Adrenal gland (tissue), 12 donors: ENCODE data around the gene BHLHA9. TPM values are rescaled to one million over a fixed set of nuclear protein-coding genes. Genes with fewer than 3 reads are reported as not detected.

Source experiments
- DNase-seq, 7 donors: peaks; one replicate each; pipeline ENCODE4 v3.0.0-alpha.2; 2019 to 2020
- H3K27ac ChIP-seq, 5 donors: fragments of 200-600 bp; sonication (generic) in 4 of 5; 1 replicate in 3 of 5; 2 replicates in 2 of 5; pipeline versions ENCODE4 v1.5.1 to v1.8.0; 2016 to 2020; ENCODE audit warnings: mild to moderate bottlenecking in 1 of 5
- H3K27me3 ChIP-seq: fragments of 200-600 bp; 2 replicates; pipeline ENCODE4 v1.8.0; 2021
- H3K36me3 ChIP-seq, 2 donors: fragments of 200-600 bp; replicated peaks in 1 of 2; 1 replicate in 1 of 2; 2 replicates in 1 of 2; pipeline versions ENCODE4 v1.5.1 to v1.8.0; 2018 to 2022
- H3K4me1 ChIP-seq, 2 donors: fragments of 200-600 bp; replicated peaks in 1 of 2; 1 replicate in 1 of 2; 2 replicates in 1 of 2; pipeline versions ENCODE4 v1.5.1 to v1.8.0; 2018 to 2021
- H3K4me3 ChIP-seq, 4 donors: fragments of 200-600 bp; sonication (generic) in 3 of 4; one replicate each; pipeline ENCODE4 v1.5.1; 2016 to 2018
- H3K9me3 ChIP-seq, 3 donors: fragments of 200-600 bp; sonication (generic) in 1 of 3; replicated peaks in 1 of 3; 1 replicate in 2 of 3; 2 replicates in 1 of 3; pipeline versions ENCODE4 v1.5.1 to v1.8.0; 2016 to 2021
- POLR2A ChIP-seq, 2 donors: fragments of 450-650 bp; IDR thresholded peaks; one replicate each; pipeline ENCODE4 v1.6.1; 2017; ENCODE audit warnings: antibody characterized with exemption in 2 of 2, mild to moderate bottlenecking in 2 of 2, moderate library complexity in 1 of 2
- WGBS, 4 donors: extraction: QIAGEN DNeasy Blood & Tissue Kit in 2 of 4; methylation state at CpG; one replicate each; pipeline versions ENCODE4 v1.1.5 to v1.1.7; 2013 to 2017; 5-methylcytosine and 5-hydroxymethylcytosine counted together
- intact Hi-C, 2 donors: fragments of 100-400 bp; cut with DNase I; formaldehyde crosslinking; loops; one replicate each; pipeline versions ENCODE4 v1.14.1 to v1.15.0; 2022 to 2023
- polyA plus RNA-seq, 3 donors: library from polyadenylated mRNA; stranded (reverse); fragments of 200-250 nt in 2 of 3; fragments of 350-450 nt in 1 of 3; fragmentation: Illumina TruSeq in 1 of 3; extraction: RNeasy Lipid Tissue Mini Kit (QIAGEN cat#74804) in 1 of 3; gene quantifications; one replicate each; pipeline ENCODE4 v1.2.3, GENCODE V29; 2013 to 2014
- total RNA-seq, 9 donors: library from RNA; depleted of rRNA in 4 of 9; stranded (reverse); fragments of >200 nt in 4 of 9; fragments of 120-200 nt in 1 of 9; fragmentation: NEBNext Ultra II Directional in 1 of 9; extraction: Animal tissue kit (Norgen Biotek cat#: 25700) in 1 of 9; gene quantifications; one replicate each; pipeline versions ENCODE4 v1.1.0 to v1.2.4, GENCODE V29; 2013 to 2023
- TF ChIP-seq, protein P1 (sequence below), 6 experiments: fragments of 450-650 bp in 4 of 6; fragments of 200-600 bp in 2 of 6; sonication (generic) in 1 of 6; IDR thresholded peaks; 1 replicate in 5 of 6; 2 replicates in 1 of 6; pipeline versions ENCODE4 v1.5.1 to v1.8.0; 2016 to 2021; ENCODE audit warnings: antibody characterized with exemption in 6 of 6, mild to moderate bottlenecking in 2 of 6, moderate library complexity in 1 of 6
- donor health status: healthy with polysubstance abuse.
- donor health status: Bipolar disorder and iron deficiency.
- donor health status: DM: yes; HTN: yes; CAD: no.
- donor health status: DM: no; HTN: no; CAD: no.
- donor health status: DM: no; HTN: no; CAD: no.
- donor health status: DM: yes; HTN: yes; CAD: no.

The BHLHA9 gene
- total and polyA plus RNA-seq, 12 donors, result not detected

- H3K27ac ChIP-seq, result no peak overlapping the region
- H3K36me3 ChIP-seq, result no peaks in the 10 kb centered on the region
- WGBS, 4 donors, result 74 to 80% (median 76%) methylated on average over 8 of the region's 8 CpGs
- H3K4me3 ChIP-seq, result no peak overlapping the region
- no peak for DNase-seq
- H3K4me1 ChIP-seq, result no peaks in the 10 kb centered on the region
- peaks cover 7% of the 10 kb centered on the region for H3K27me3 ChIP-seq
- H3K9me3 ChIP-seq, result no peaks in the 10 kb centered on the region
- intact Hi-C loops, result no loop called here
- no peak for TF ChIP-seq POLR2A (IDR thresholded peaks at IDR 0.05)
- TF ChIP-seq, protein P1, sequence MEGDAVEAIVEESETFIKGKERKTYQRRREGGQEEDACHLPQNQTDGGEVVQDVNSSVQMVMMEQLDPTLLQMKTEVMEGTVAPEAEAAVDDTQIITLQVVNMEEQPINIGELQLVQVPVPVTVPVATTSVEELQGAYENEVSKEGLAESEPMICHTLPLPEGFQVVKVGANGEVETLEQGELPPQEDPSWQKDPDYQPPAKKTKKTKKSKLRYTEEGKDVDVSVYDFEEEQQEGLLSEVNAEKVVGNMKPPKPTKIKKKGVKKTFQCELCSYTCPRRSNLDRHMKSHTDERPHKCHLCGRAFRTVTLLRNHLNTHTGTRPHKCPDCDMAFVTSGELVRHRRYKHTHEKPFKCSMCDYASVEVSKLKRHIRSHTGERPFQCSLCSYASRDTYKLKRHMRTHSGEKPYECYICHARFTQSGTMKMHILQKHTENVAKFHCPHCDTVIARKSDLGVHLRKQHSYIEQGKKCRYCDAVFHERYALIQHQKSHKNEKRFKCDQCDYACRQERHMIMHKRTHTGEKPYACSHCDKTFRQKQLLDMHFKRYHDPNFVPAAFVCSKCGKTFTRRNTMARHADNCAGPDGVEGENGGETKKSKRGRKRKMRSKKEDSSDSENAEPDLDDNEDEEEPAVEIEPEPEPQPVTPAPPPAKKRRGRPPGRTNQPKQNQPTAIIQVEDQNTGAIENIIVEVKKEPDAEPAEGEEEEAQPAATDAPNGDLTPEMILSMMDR (IDR thresholded peaks at IDR 0.05), result no peak
These were observed 43.2 kb downstream of the BHLHA9 start for GRCh38 chr17:1313270-1314005.

- peaks cover 7% of the 10 kb centered on the region for H3K27me3 ChIP-seq
- H3K4me3 ChIP-seq, result no peak overlapping the region
- WGBS, 4 donors, result 65 to 82% (median 75%) methylated on average over 5 to 10 of the region's 10 CpGs
- H3K36me3 ChIP-seq, result no peaks in the 10 kb centered on the region
- TF ChIP-seq, protein P1 (IDR thresholded peaks at IDR 0.05), result no peak
- DNase-seq, result no peak
- intact Hi-C loops, result no loop called here
- no peak overlapping the region for H3K27ac ChIP-seq
- H3K9me3 ChIP-seq, result no peaks in the 10 kb centered on the region
- H3K4me1 ChIP-seq, result no peaks in the 10 kb centered on the region
These were observed 45.2 kb downstream of the BHLHA9 start for GRCh38 chr17:1315409-1315808.

GRCh38 chr17:1315891-1316403 is 45.7 kb downstream of the BHLHA9 start:
- TF ChIP-seq, protein P1 (IDR thresholded peaks at IDR 0.05), result no peak
- no peak for TF ChIP-seq POLR2A (IDR thresholded peaks at IDR 0.05)
- H3K27ac ChIP-seq, result no peak overlapping the region
- H3K36me3 ChIP-seq, result no peaks in the 10 kb centered on the region
- peaks cover 7% of the 10 kb centered on the region for H3K27me3 ChIP-seq
- DNase-seq, result no peak
- H3K4me1 ChIP-seq, result no peaks in the 10 kb centered on the region
- H3K4me3 ChIP-seq, result no peak overlapping the region
- H3K9me3 ChIP-seq, result no peaks in the 10 kb centered on the region
- intact Hi-C loops, result no loop called here
- 64 to 82% (median 68%) methylated on average over 7 to 10 of the region's 10 CpGs for WGBS, 4 donors

Other genes starting within 250 kb of the BHLHA9 start
- 100 to 1,000 TPM in 6 of 9 donors, 10 to 100 TPM in 2, 1 to 10 TPM in 1; 5.3 to 131 (median 107) TPM for gene ABR, start 90.5 kb upstream of the BHLHA9 start, total RNA-seq
- gene ABR, start 90.5 kb upstream of the BHLHA9 start, polyA plus RNA-seq, result 100 to 1,000 TPM in 1 of 3 donors, 10 to 100 TPM in 2; 46.2 to 152 (median 51.9) TPM
- gene TRARG1, start 9.2 kb downstream of the BHLHA9 start, total RNA-seq, result 1 to 10 TPM in 3 of 9 donors, under 1 TPM in 3, not detected in 3; 0.14 to 2.2 (median 0.67) TPM
- 10 to 100 TPM in 1 of 3 donors, 1 to 10 TPM in 1, under 1 TPM in 1; 0.04 to 25.2 (median 2.0) TPM for gene TRARG1, start 9.2 kb downstream of the BHLHA9 start, polyA plus RNA-seq
- gene YWHAE, start 129.8 kb downstream of the BHLHA9 start, total RNA-seq, result 100 to 1,000 TPM; 310 to 744 (median 539) TPM
- gene YWHAE, start 129.8 kb downstream of the BHLHA9 start, polyA plus RNA-seq, result 100 to 1,000 TPM; 340 to 884 (median 511) TPM
- 10 to 100 TPM; 49.6 to 80.6 (median 59.6) TPM for gene CRK, start 185.8 kb downstream of the BHLHA9 start, total RNA-seq
- 10 to 100 TPM; 20.3 to 62.7 (median 23.0) TPM for gene CRK, start 185.8 kb downstream of the BHLHA9 start, polyA plus RNA-seq
- 100 to 1,000 TPM in 1 of 9 donors, 10 to 100 TPM in 8; 11.6 to 103 (median 72.1) TPM for gene MYO1C, start 222.2 kb downstream of the BHLHA9 start, total RNA-seq
- gene MYO1C, start 222.2 kb downstream of the BHLHA9 start, polyA plus RNA-seq, result 10 to 100 TPM; 35.6 to 71.4 (median 71.3) TPM
- gene INPP5K, start 246.2 kb downstream of the BHLHA9 start, total RNA-seq, result 10 to 100 TPM; 11.1 to 91.6 (median 37.7) TPM
- gene INPP5K, start 246.2 kb downstream of the BHLHA9 start, polyA plus RNA-seq, result 10 to 100 TPM; 22.6 to 41.1 (median 34.0) TPM